Right lobe of liver (tissue), 6 donors: ENCODE measurements around the gene INPPL1. TPM values are rescaled to one million over a fixed set of nuclear protein-coding genes. Genes with fewer than 3 reads are reported as not detected.

Experiments
- ATAC-seq, 4 donors: fragments of 200-7000 bp; cut with Tn5 transposase; one replicate each; pipeline ENCODE4 v1.9.1; 2020; ENCODE audit warnings: mild to moderate bottlenecking in 4 of 4, moderate library complexity in 4 of 4
- DNase-seq, 3 donors: peaks; one replicate each; pipeline ENCODE4 v3.0.0-alpha.2; 2020
- H3K27ac ChIP-seq, 3 donors: fragments of 200-600 bp; one replicate each; pipeline ENCODE4 v1.8.0; 2022
- H3K27me3 ChIP-seq, 2 donors: fragments of 200-600 bp; one replicate each; pipeline ENCODE4 v1.8.0; 2022
- H3K36me3 ChIP-seq, 4 donors: fragments of 200-600 bp; sonication (generic) in 1 of 4; one replicate each; pipeline versions ENCODE4 v1.5.1 to v1.8.0; 2017 to 2022; ENCODE audit warnings: control low read depth in 1 of 4
- H3K4me1 ChIP-seq, 4 donors: fragments of 200-600 bp; sonication (generic) in 1 of 4; one replicate each; pipeline versions ENCODE4 v1.5.1 to v1.8.0; 2017 to 2022; ENCODE audit warnings: control low read depth in 1 of 4
- H3K4me3 ChIP-seq, 3 donors: fragments of 200-600 bp; one replicate each; pipeline ENCODE4 v1.8.0; 2022
- H3K9me3 ChIP-seq, 4 donors: fragments of 200-600 bp; sonication (generic) in 1 of 4; one replicate each; pipeline versions ENCODE4 v1.5.1 to v1.8.0; 2017 to 2022; ENCODE audit warnings: control low read depth in 1 of 4
- CTCF ChIP-seq, 4 donors: fragments of 200-600 bp in 3 of 4; fragments of 450-650 bp in 1 of 4; IDR thresholded peaks; one replicate each; pipeline versions ENCODE4 v1.5.1 to v1.8.0; 2016 to 2022; ENCODE audit warnings: antibody characterized with exemption in 4 of 4, mild to moderate bottlenecking in 2 of 4
- POLR2A ChIP-seq: fragments of 450-650 bp; IDR thresholded peaks from one replicate; pipeline ENCODE4 v1.6.1; 2017; ENCODE audit warnings: antibody characterized with exemption, mild to moderate bottlenecking
- WGBS: methylation state at CpG from one replicate; pipeline ENCODE4 v1.1.6; 2018; ENCODE audit warnings: low coverage, low lambda C conversion rate; ENCODE audit not compliant: insufficient coverage; ENCODE audit errors: missing lambda C conversion rate; 5-methylcytosine and 5-hydroxymethylcytosine counted together
- intact Hi-C, 2 donors: fragments of 100-400 bp; cut with DNase I; formaldehyde crosslinking; loops; one replicate each; pipeline versions ENCODE4 v1.11.2 to v1.14.1; 2022
- total RNA-seq, 6 experiments: library from RNA; depleted of rRNA in 2 of 6; stranded (reverse); fragments of >200 nt in 2 of 6; fragmentation: NEBNext Ultra II Directional in 3 of 6; extraction: Animal tissue kit (Norgen Biotek cat#: 25700) in 3 of 6; gene quantifications; one replicate each; pipeline versions ENCODE4 v1.1.0 to v1.2.4, GENCODE V29; 2016 to 2023
- donor health status: DM: no; HTN: yes; CAD: no.
- donor health status: DM: no; HTN: no; CAD: no.
- donor health status: DM: no; HTN: no; CAD: no.
- donor health status: DM: no; HTN: yes; CAD: no.
- donor health status: DM: no; HTN: yes; CAD: no.

INPPL1 gene
- total RNA-seq, 6 experiments from 2014 or later, result 23.2 to 46.5 (median 37.4) TPM

DNA sequence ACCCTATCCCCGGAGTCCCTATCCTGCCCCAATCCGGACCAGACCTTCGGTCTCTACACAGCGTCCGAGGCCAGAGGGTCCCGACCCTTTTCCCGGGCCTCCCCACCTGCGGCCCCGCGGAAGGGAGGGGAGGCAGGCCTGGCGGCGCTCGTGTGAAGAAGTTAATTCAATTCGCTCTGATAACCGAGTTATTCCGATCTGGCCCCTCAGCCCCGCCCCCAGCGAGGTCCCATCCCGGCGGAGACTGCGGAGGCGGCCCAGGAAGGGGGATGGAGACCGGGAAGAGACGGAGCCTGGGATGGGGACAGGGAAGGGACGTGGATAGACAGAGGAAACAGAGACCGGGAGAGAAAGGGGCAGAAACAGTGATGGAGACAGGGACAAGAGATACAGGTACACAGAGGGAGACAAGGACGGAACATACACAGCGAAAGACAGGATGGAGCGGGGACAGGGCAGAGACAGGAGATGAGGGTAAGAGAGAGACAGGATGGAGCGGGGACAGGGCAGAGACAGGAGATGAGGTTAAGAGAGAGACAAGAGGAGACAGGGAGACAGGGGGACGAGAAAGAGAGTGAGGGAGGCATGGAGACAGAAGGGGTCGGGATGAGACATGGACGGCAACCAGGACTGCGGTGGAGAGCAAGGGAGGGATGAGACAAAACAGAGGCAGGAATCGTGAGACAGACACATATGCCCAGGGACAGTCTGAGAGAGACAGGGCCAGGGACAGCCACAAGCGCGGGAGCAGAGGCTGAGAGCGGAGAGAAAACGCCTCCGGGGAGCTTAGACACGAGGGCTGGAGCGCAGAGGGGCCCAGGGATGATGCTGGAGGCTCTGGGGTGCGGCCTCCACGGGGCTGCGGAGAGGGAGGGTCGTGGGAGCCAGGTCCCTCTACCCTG, 20.0 kb downstream of the INPPL1 start:
- Histone ChIP-seq H3K9me3 (no peaks in the 10 kb centered on the region), H3K36me3 (no peaks in the 10 kb centered on the region), H3K27ac (no peak overlapping the region), H3K4me1 (peaks cover 0 to 7% (median under 1%) of the 10 kb centered on the region in 4 donors), H3K27me3 (peaks cover 0 to 4% of the 10 kb centered on the region in 2 donors), H3K4me3 (no peak overlapping the region)
- no peak for ATAC-seq
- 11% methylated on average over 26 of the region's 46 CpGs for WGBS
- intact Hi-C loops, result no loop called here
- TF ChIP-seq CTCF (IDR thresholded peaks at IDR 0.05), result no peak
- TF ChIP-seq POLR2A, result no peak
- no peak for DNase-seq

DNA sequence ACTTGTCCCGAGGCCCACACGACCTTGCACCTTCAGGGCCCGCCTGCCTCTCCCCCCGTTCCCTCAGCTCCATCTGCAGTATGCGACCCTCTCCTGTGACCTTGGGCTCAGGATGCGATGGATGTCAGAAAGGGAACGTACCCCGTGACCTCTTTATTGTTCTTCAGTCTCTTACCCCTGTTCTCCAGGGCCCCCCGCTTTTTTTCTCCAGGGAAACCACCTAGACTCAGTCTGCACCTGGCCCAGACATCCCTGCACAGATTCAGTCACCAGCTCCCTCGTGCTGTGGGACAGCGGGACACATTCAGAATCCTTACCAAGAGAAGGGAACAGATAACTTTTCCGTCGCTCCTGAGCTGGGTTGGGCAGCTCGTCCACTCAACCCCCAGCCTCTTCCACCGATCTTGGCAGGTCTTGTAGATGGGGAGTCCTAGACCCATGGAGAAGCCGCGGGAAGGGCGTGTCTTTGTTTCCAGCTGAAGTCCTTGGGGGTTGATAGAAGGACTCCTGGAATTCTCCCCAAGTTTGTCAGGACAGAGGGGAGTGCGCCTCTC, 20.8 kb downstream of the INPPL1 start:
- intact Hi-C loops, result no loop called here

GRCh38 chr11:72247584-72247983, 23.0 kb downstream of the INPPL1 start:
- WGBS, result 10% methylated on average over 2 of the region's 2 CpGs
- Histone ChIP-seq H3K27ac (no peak overlapping the region), H3K4me3 (no peak overlapping the region), H3K4me1 (no peaks in the 10 kb centered on the region), H3K36me3 (no peaks in the 10 kb centered on the region), H3K9me3 (no peaks in the 10 kb centered on the region), H3K27me3 (peaks cover 0 to 4% of the 10 kb centered on the region in 2 donors)
- ATAC-seq, result no peak
- TF ChIP-seq CTCF (IDR thresholded peaks at IDR 0.05) (no peak), POLR2A (no peak)
- intact Hi-C loops, result no loop called here
- no peak for DNase-seq

More for the DNA sequence above, 20.8 kb downstream of the INPPL1 start:
- no peaks in the 10 kb centered on the region for H3K9me3 ChIP-seq
- no peaks in the 10 kb centered on the region for H3K36me3 ChIP-seq
- no peak for TF ChIP-seq CTCF (IDR thresholded peaks at IDR 0.05)
- TF ChIP-seq POLR2A, result no peak
- WGBS, result 6% methylated on average over 15 of the region's 19 CpGs
- peaks cover 0 to 4% of the 10 kb centered on the region in 2 donors for H3K27me3 ChIP-seq
- ATAC-seq, result no peak
- no peak for DNase-seq
- no peaks in the 10 kb centered on the region for H3K4me1 ChIP-seq
- no peak overlapping the region for H3K27ac ChIP-seq
- no peak overlapping the region for H3K4me3 ChIP-seq

DNA sequence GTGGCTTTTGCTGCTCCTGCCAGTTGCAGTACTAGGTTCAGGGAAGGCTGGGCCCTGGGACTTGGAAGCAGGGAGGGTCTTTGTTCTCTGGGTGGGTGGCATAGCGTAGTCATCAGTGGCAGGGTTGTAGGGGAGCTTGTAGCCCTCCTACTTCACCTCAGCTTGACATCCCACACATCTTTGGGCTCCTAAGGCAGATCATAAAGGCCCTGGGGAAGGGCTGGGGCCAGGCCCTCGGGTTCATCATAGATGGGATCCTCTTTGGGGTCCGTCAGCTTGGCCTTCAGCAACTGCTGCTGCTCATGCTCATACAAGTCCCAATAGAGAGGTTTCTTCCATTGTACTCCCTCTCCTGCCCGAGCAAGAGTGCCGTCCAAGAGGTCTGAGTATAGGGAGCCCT, 25.4 kb downstream of the INPPL1 start:
- no peak for DNase-seq
- H3K27ac ChIP-seq, result no peak overlapping the region
- no peaks in the 10 kb centered on the region for H3K4me1 ChIP-seq
- no peak for ATAC-seq
- no peak for TF ChIP-seq CTCF (IDR thresholded peaks at IDR 0.05)
- no peak for TF ChIP-seq POLR2A
- WGBS, result 88% methylated on average over 3 of the region's 5 CpGs
- no peaks in the 10 kb centered on the region for H3K9me3 ChIP-seq
- H3K27me3 ChIP-seq, result no peaks in the 10 kb centered on the region
- H3K4me3 ChIP-seq, result no peak overlapping the region
- no peaks in the 10 kb centered on the region for H3K36me3 ChIP-seq
- intact Hi-C loops, result no loop called here
